WTC11 (cell line): ENCODE measurements around the gene ANO9. TPM values are rescaled to one million over a fixed set of nuclear protein-coding genes. Genes with fewer than 3 reads are reported as not detected.

Experiments
- ATAC-seq: fragments of 200-7000 bp; cut with Tn5 transposase; 2 replicates; pipeline ENCODE4 v1.10.0; 2021; ENCODE audit warnings: mild to moderate bottlenecking, moderate library complexity
- CTCF ChIA-PET: fragments of 300-600 bp; sonication (Branson Sonifier 250); formaldehyde crosslinking; loops from one replicate; lab custom pipeline; 2021; ENCODE audit warnings: antibody characterized with exemption; lab: Charles Lee
- POLR2A ChIA-PET: fragments of 350-600 bp; sonication (Branson Sonifier 250); formaldehyde crosslinking; loops from one replicate; lab custom pipeline; 2021; ENCODE audit warnings: antibody characterized with exemption; lab: Charles Lee
- DNase-seq: peaks from one replicate; pipeline ENCODE4 v3.0.0; 2021; ENCODE audit warnings: low spot score
- H3K27ac Mint-ChIP-seq: 2 replicates; pipeline ENCODE4 v1.8.0; 2021; ENCODE audit warnings: mixed read lengths
- H3K27me3 Mint-ChIP-seq: 2 replicates; pipeline ENCODE4 v1.8.0; 2021; ENCODE audit warnings: low read depth, mild to moderate bottlenecking, moderate library complexity, mixed read lengths
- H3K36me3 Mint-ChIP-seq: 2 replicates; pipeline ENCODE4 v1.8.0; 2021; ENCODE audit warnings: mixed read lengths
- H3K4me1 Mint-ChIP-seq: 2 replicates; pipeline ENCODE4 v1.8.0; 2022; ENCODE audit warnings: mixed read lengths
- H3K4me3 Mint-ChIP-seq: 2 replicates; pipeline ENCODE4 v1.8.0; 2021; ENCODE audit warnings: mild to moderate bottlenecking, moderate library complexity, mixed read lengths
- H3K9me3 Mint-ChIP-seq: 2 replicates; pipeline ENCODE4 v1.8.0; 2021; ENCODE audit warnings: mixed read lengths
- FOXP4 ChIP-seq: sonication (generic); formaldehyde crosslinking; IDR thresholded peaks from 2 replicates; pipeline ENCODE4 v1.8.0; 2022; ENCODE audit warnings: mild to moderate bottlenecking, missing genetic modification reagents
- GABPB1 ChIP-seq: sonication (generic); formaldehyde crosslinking; IDR thresholded peaks from 2 replicates; pipeline ENCODE4 v1.8.1; 2023; ENCODE audit warnings: mild to moderate bottlenecking, missing genetic modification reagents
- JUN ChIP-seq: sonication (generic); formaldehyde crosslinking; IDR thresholded peaks from 2 replicates; pipeline ENCODE4 v1.8.0; 2023; ENCODE audit warnings: mild to moderate bottlenecking, missing genetic modification reagents
- KAT7 ChIP-seq: sonication (generic); formaldehyde crosslinking; IDR thresholded peaks from 2 replicates; pipeline ENCODE4 v1.8.1; 2023; ENCODE audit warnings: missing genetic modification reagents, mild to moderate bottlenecking, borderline replicate concordance
- MAX ChIP-seq: sonication (generic); formaldehyde crosslinking; IDR thresholded peaks from 2 replicates; pipeline ENCODE4 v1.8.0; 2022; ENCODE audit warnings: mild to moderate bottlenecking, missing genetic modification reagents
- NR1H2 ChIP-seq: sonication (generic); formaldehyde crosslinking; IDR thresholded peaks from 2 replicates; pipeline ENCODE4 v1.9.0; 2021; ENCODE audit warnings: mild to moderate bottlenecking, moderate library complexity, missing genetic modification reagents
- OVOL2 ChIP-seq: fragments of 250-450 bp; sonication (Bioruptor Pico); IDR thresholded peaks from 2 replicates; pipeline ENCODE4 v1.9.0; 2021; ENCODE audit warnings: mild to moderate bottlenecking, borderline replicate concordance
- SP1 ChIP-seq: sonication (generic); formaldehyde crosslinking; conservative IDR thresholded peaks from 2 replicates; pipeline ENCODE4 v1.8.1; 2022; ENCODE audit warnings: missing genetic modification reagents
- ZNF532 ChIP-seq: fragments of 250-450 bp; sonication (Bioruptor Pico); IDR thresholded peaks from 2 replicates; pipeline ENCODE4 v1.9.0; 2021; ENCODE audit warnings: mild to moderate bottlenecking, borderline replicate concordance
- total RNA-seq: library from RNA; stranded (reverse); gene quantifications from 3 replicates; pipeline ENCODE4 v1.2.3, GENCODE V29; 2021
- TF ChIP-seq, protein P1 (sequence below): sonication (generic); formaldehyde crosslinking; IDR thresholded peaks from 2 replicates; pipeline ENCODE4 v1.8.1; 2023; ENCODE audit warnings: mild to moderate bottlenecking, moderate library complexity, missing genetic modification reagents
- TF ChIP-seq, protein P2 (sequence below): sonication (generic); formaldehyde crosslinking; IDR thresholded peaks from 2 replicates; pipeline ENCODE4 v1.8.1; 2023; ENCODE audit warnings: mild to moderate bottlenecking, missing genetic modification reagents
- TF ChIP-seq, protein P3 (sequence below): fragments of 250-450 bp; sonication (Bioruptor Pico); IDR thresholded peaks from 2 replicates; pipeline ENCODE4 v1.9.0; 2021; ENCODE audit warnings: mild to moderate bottlenecking
- TF ChIP-seq, protein P4 (sequence below): sonication (generic); formaldehyde crosslinking; IDR thresholded peaks from 2 replicates; pipeline ENCODE4 v1.8.1; 2022; ENCODE audit warnings: low read depth, missing genetic modification reagents, borderline replicate concordance
- TF ChIP-seq, protein P5 (sequence below): fragments of 200-600 bp; IDR thresholded peaks from 2 replicates; pipeline ENCODE4 v1.8.0; 2022; ENCODE audit warnings: antibody characterized with exemption

ANO9 gene
- total RNA-seq, 1 experiment from 2014 or later = 13.2 TPM

DNA sequence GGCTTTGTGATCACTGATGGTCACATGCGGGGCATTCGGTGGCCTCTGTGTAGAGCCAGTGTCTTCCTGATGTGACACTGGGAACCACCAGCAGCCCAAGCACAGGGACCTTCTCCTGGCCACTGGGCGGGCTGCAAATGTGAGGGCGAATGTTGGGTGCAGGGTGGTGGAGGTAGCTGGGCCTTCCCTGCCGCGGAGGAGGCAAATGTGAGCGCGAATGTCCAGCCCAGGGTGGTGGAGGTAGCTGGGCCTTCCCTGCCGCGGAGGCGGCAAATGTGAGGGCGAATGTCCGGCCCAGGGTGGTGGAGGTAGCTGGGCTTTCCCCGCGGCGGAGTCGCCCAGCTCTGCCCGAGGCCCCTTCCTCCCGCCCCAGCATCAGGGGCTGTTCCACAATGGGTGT lies 31.6 kb upstream of the ANO9 start (continued):
- no peak for TF ChIP-seq ZNF532
- TF ChIP-seq KAT7 (CRISPR knock-in tag) = no peak
- no peak for TF ChIP-seq NR1H2 (CRISPR knock-in tag)
- no peak for TF ChIP-seq MAX (CRISPR knock-in tag)
- TF ChIP-seq, protein P1, sequence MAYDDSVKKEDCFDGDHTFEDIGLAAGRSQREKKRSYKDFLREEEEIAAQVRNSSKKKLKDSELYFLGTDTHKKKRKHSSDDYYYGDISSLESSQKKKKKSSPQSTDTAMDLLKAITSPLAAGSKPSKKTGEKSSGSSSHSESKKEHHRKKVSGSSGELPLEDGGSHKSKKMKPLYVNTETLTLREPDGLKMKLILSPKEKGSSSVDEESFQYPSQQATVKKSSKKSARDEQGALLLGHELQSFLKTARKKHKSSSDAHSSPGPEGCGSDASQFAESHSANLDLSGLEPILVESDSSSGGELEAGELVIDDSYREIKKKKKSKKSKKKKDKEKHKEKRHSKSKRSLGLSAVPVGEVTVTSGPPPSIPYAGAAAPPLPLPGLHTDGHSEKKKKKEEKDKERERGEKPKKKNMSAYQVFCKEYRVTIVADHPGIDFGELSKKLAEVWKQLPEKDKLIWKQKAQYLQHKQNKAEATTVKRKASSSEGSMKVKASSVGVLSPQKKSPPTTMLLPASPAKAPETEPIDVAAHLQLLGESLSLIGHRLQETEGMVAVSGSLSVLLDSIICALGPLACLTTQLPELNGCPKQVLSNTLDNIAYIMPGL (CRISPR knock-in tag) = no peak
- TF ChIP-seq, protein P2, sequence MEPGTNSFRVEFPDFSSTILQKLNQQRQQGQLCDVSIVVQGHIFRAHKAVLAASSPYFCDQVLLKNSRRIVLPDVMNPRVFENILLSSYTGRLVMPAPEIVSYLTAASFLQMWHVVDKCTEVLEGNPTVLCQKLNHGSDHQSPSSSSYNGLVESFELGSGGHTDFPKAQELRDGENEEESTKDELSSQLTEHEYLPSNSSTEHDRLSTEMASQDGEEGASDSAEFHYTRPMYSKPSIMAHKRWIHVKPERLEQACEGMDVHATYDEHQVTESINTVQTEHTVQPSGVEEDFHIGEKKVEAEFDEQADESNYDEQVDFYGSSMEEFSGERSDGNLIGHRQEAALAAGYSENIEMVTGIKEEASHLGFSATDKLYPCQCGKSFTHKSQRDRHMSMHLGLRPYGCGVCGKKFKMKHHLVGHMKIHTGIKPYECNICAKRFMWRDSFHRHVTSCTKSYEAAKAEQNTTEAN (CRISPR knock-in tag) = no peak
- TF ChIP-seq, protein P3, sequence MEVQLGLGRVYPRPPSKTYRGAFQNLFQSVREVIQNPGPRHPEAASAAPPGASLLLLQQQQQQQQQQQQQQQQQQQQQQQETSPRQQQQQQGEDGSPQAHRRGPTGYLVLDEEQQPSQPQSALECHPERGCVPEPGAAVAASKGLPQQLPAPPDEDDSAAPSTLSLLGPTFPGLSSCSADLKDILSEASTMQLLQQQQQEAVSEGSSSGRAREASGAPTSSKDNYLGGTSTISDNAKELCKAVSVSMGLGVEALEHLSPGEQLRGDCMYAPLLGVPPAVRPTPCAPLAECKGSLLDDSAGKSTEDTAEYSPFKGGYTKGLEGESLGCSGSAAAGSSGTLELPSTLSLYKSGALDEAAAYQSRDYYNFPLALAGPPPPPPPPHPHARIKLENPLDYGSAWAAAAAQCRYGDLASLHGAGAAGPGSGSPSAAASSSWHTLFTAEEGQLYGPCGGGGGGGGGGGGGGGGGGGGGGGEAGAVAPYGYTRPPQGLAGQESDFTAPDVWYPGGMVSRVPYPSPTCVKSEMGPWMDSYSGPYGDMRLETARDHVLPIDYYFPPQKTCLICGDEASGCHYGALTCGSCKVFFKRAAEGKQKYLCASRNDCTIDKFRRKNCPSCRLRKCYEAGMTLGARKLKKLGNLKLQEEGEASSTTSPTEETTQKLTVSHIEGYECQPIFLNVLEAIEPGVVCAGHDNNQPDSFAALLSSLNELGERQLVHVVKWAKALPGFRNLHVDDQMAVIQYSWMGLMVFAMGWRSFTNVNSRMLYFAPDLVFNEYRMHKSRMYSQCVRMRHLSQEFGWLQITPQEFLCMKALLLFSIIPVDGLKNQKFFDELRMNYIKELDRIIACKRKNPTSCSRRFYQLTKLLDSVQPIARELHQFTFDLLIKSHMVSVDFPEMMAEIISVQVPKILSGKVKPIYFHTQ = no peak
- TF ChIP-seq GABPB1 (CRISPR knock-in tag) = no peak

DNA sequence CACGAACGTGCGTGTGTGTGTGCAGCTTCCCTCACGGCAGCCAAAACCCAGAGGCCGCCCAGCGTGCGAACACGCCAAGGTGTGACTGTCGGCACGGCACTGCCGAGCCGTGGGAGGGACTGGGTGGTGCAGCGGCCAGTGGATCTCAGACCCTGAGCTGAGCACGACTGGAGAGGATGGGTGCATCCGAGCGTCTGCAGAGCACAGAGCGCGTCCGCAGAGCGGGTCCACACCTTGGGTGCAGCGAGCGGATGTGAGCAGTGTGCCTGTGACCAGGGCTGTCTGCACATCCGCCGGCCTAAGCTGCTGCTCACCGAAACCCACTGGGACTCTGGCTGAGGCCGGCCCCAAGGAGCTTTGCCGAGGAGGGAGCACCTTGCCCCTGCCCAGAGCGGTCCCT lies 31.0 kb upstream of the ANO9 start:
- Mint-ChIP-seq H3K9me3 (no peaks in the 10 kb centered on the region), H3K36me3 (no peaks in the 10 kb centered on the region), H3K4me3 (no peak overlapping the region), H3K4me1 (peaks cover 21% of the 10 kb centered on the region), H3K27ac (no peak overlapping the region), H3K27me3 (no peaks in the 10 kb centered on the region)
- POLR2A ChIA-PET = interaction anchor here (1.0 kb wide), 1 partner anchor 24 kb away, joined by 4 read pairs; no protein-coding TSS in a partner anchor
- ATAC-seq (no peak), DNase-seq (no peak)
- TF ChIP-seq, protein P4, sequence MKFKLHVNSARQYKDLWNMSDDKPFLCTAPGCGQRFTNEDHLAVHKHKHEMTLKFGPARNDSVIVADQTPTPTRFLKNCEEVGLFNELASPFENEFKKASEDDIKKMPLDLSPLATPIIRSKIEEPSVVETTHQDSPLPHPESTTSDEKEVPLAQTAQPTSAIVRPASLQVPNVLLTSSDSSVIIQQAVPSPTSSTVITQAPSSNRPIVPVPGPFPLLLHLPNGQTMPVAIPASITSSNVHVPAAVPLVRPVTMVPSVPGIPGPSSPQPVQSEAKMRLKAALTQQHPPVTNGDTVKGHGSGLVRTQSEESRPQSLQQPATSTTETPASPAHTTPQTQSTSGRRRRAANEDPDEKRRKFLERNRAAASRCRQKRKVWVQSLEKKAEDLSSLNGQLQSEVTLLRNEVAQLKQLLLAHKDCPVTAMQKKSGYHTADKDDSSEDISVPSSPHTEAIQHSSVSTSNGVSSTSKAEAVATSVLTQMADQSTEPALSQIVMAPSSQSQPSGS (CRISPR knock-in tag) = no peak
- TF ChIP-seq, all 79 proteins: peak for 0
- CTCF ChIA-PET = interaction anchor here (1.2 to 2.2 kb wide), 5 partner anchors 10 to 222 kb away, joined by 3 to 10 read pairs (median 5); partner anchors contain the start of gene PTDSS2

GRCh38 chr11:472272-472671 lies 30.5 kb upstream of the ANO9 start:
- ATAC-seq (peak; percentile 36), DNase-seq (no peak)
- Mint-ChIP-seq H3K27ac (no peak overlapping the region), H3K4me3 (no peak overlapping the region), H3K9me3 (no peaks in the 10 kb centered on the region), H3K36me3 (no peaks in the 10 kb centered on the region), H3K27me3 (no peaks in the 10 kb centered on the region), H3K4me1 (peaks cover 21% of the 10 kb centered on the region)
- ChIA-PET CTCF (interaction anchor here (1.4 to 2.2 kb wide), 4 partner anchors 23 to 222 kb away, joined by 4 to 10 read pairs (median 7); partner anchors contain the start of gene PTDSS2), POLR2A (no interaction called here)
- TF ChIP-seq SP1 (CRISPR knock-in tag) = no peak
- TF ChIP-seq OVOL2 (CRISPR knock-in tag) = no peak
- TF ChIP-seq FOXP4 = no peak
- TF ChIP-seq, protein P5, sequence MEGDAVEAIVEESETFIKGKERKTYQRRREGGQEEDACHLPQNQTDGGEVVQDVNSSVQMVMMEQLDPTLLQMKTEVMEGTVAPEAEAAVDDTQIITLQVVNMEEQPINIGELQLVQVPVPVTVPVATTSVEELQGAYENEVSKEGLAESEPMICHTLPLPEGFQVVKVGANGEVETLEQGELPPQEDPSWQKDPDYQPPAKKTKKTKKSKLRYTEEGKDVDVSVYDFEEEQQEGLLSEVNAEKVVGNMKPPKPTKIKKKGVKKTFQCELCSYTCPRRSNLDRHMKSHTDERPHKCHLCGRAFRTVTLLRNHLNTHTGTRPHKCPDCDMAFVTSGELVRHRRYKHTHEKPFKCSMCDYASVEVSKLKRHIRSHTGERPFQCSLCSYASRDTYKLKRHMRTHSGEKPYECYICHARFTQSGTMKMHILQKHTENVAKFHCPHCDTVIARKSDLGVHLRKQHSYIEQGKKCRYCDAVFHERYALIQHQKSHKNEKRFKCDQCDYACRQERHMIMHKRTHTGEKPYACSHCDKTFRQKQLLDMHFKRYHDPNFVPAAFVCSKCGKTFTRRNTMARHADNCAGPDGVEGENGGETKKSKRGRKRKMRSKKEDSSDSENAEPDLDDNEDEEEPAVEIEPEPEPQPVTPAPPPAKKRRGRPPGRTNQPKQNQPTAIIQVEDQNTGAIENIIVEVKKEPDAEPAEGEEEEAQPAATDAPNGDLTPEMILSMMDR = no peak
- no peak for TF ChIP-seq JUN (CRISPR knock-in tag)
- TF ChIP-seq, protein P4 (CRISPR knock-in tag) = no peak
